HG03442 (cell line): ENCODE results near the gene STK17A.
A peak's percentile ranks its signal among the peaks of the same experiment; 100 is the strongest.

Experiments
- ATAC-seq: cut with Tn5 transposase; IDR thresholded peaks from one replicate; pipeline ENCODE4 v1.9.1; 2021; ENCODE audit warnings: mild to moderate bottlenecking, moderate library complexity; ENCODE audit not compliant: unreplicated experiment

STK17A gene

DNA sequence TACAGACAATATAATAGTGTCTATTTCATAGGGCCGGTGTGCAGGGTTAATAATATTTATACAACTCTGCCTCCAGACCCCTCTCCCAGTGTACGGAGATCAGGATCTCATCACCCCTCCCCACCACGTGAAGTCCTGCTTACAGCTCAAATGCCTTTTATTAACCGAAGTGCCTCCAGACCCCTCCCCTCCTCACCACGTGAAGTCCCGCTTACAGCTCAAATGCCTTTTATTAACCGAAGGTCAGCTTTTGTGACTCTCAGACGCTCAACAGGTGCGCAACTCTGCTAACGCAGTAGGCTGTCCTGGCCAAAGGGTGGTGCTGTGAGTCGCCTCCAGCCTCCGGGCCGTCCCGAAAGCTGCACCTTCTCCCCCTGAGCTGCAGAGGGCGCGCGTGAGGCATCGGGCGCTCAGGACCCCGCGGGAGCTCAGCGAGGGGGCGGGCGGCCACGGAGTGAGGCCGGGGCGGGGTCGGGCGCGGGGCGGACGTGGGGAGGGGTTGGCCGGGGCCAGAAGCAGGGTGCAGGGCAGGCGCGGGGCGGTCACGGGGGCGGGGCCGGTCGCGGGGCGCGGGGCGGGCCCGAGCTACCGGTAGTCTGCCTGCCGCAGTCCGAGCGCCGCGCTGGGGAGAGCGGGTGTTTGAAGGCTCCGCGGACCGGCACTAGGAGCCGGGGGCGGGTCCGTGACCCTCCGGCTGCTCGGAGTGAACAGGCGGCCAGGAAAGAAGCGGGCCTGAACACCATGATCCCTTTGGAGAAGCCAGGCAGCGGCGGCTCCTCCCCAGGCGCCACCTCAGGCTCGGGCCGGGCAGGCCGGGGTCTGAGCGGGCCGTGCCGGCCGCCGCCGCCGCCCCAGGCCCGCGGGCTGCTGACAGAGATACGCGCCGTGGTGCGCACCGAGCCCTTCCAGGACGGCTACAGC lies at the start of gene STK17A:
STK17A (plus strand) TSS at position 606 of the 921 bp plus-strand sequence; CDS start at position 742, 136 bp downstream.
- peak; percentile 66 for ATAC-seq

GRCh38 chr7:43533801-43534479 lies 49.0 kb upstream of the STK17A start:
- no peak for ATAC-seq

DNA sequence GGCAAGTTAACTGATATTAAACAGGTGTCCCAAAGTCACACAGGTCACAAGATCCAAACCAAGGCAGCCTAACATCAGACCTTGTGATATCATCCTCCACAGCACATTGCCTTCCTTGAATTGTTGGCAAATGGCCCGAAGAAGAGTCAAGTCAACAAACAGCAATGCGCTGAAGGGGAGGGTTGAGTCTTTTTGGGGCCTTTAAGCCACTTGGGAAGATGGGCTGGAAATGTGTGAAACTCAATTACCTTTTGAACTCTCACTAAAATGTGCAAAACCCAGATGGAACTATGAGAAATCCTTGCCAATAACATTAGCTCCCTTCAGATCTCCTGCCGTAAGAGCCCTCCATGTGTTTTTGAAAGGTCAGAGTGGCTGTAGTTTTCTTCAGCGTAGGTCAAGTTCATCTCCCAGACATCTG lies 47.9 kb upstream of the STK17A start:
- ATAC-seq = no peak

- ATAC-seq = no peak
Observed at GRCh38 chr7:43535810-43536585, 46.9 kb upstream of the STK17A start.

GRCh38 chr7:43536773-43537172 lies 46.1 kb upstream of the STK17A start:
- no peak for ATAC-seq

DNA sequence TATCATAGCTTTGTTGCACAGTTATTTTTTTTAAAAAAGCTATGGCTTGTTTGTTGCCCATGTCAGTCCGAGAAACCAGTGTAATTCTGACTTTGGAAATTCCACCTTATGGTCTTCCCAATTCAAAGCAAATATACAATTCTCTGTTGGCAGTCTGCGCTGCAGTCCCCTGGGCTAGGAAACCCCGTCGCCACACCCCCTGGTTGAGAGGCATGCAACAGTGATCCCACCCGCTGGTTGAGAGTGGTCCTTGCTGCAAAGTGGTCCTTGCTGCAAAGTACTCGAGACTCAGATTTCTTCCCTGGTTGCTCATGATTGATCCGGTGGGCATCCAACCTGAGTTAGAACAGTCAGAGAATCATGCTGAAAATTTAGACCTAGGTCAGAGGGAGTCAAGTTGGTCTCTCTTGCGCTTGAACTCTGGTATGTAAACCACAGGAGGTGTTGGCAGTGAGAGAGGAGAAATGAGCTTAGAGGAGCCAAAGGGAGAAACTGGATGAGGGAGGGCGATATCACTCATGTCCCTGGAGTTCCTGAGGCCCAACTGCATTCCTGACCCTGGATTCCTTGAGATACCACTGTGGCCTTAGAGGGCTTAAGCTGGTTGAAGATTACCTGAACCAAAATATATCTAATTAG lies 45.0 kb upstream of the STK17A start:
- ATAC-seq = no peak

DNA sequence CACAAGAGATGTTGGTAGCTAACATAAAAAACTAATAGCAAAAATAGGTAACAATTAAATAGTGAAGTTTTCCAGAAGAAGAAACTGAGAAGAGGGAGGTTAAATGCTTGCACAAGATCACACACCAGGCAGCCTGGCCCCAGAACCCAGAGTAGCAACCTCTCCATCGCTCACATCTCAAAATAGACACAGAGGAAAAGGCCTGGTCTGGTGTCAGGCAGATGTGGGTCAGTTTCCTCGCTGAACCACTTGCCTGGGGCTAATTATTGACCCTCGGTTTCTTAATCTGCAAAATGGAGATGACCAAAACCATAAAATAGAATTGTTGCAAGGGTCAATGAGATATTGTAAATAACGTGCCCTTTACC lies 44.5 kb upstream of the STK17A start:
- ATAC-seq = no peak

GRCh38 chr7:43540471-43540870 lies 42.4 kb upstream of the STK17A start:
- ATAC-seq = no peak

DNA sequence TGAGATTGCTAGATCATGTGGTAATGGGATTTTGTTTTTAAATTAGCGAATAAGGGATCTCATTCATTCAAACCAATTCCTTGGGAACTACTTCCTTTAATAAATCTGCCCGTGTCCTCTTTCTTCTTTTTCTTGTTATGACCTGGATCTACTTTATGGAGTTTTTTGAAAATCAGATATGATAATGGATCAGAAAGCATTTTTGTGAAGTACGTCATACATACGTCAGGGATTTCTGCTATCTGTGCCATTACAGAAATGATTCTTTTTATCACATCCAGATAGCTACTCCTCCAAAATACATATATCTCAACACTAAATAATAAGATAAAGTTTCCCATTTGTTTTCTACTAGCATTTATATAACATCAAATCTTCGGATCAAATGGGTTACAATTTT lies 40.2 kb upstream of the STK17A start:
- no peak for ATAC-seq

GRCh38 chr7:43546231-43546630 lies 36.7 kb upstream of the STK17A start:
- no peak for ATAC-seq

GRCh38 chr7:43550427-43550826 lies 32.5 kb upstream of the STK17A start:
- ATAC-seq = no peak

- no peak for ATAC-seq
Observed at GRCh38 chr7:43552122-43552521, 30.8 kb upstream of the STK17A start.

DNA sequence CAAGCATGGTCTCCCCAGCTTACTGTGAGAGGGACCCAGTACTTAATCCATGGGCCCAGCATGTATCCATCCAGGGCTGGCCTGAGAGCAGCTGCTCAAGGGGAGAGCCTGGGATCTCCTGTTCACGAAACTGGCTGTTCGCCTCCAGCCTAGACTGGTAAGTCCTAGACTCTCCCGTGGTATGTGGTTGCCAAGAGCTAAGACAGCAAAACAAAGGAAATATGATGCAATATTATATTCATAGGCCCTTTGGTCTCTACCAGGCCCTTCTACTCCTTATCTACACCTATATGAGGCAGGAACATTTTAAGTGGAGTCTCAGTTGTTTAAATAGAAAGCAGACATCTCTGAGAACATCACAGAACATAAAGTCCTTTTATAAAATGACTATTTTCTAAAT lies 28.9 kb upstream of the STK17A start:
- no peak for ATAC-seq

DNA sequence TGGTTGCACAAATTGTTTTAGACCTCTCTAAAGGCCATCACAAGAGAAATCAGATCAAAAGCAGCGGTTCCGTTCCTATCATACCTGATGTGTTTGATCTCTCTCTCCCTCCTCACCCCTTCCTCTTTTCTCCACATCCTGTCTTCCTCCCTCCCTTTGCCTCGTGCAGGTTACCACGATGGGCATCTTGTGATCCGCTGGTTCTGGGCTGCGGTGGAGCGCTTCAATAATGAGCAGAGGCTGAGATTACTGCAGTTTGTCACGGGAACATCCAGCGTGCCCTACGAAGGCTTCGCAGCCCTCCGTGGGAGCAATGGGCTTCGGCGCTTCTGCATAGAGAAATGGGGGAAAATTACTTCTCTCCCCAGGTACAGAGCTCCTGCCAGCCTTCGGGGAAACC lies 28.5 kb upstream of the STK17A start:
- ATAC-seq = no peak

DNA sequence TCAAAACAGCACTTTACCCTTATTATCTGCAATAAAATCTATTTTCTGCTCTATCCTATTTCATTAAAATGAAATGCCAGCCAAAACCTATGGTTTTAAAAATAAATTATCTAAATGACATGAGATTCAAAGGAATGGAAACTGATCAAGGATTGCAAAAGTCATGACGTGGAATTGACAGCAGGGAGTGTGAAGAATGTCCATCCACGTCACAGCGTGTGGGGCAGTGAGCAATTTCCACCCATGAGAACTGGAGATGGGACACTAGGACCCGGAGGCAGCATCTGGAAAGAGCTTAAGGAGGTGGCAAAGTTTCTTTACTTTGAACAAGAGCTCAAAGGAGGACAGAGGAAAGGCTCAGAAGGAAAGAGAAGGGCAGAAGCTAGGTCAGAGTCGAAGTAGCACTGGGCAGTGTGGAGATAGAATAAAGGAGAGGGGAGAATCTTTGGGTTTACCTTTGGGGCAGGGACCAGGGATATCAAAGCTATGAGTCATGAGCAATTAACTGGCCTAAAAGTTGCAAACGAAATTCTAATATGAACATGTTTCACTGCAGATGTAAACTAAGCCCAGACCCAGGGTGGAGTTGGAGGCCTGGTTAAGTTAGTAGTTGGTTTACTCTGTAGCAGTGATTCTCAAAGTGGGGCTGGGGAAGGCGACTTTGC lies 24.9 kb upstream of the STK17A start:
- no peak for ATAC-seq

DNA sequence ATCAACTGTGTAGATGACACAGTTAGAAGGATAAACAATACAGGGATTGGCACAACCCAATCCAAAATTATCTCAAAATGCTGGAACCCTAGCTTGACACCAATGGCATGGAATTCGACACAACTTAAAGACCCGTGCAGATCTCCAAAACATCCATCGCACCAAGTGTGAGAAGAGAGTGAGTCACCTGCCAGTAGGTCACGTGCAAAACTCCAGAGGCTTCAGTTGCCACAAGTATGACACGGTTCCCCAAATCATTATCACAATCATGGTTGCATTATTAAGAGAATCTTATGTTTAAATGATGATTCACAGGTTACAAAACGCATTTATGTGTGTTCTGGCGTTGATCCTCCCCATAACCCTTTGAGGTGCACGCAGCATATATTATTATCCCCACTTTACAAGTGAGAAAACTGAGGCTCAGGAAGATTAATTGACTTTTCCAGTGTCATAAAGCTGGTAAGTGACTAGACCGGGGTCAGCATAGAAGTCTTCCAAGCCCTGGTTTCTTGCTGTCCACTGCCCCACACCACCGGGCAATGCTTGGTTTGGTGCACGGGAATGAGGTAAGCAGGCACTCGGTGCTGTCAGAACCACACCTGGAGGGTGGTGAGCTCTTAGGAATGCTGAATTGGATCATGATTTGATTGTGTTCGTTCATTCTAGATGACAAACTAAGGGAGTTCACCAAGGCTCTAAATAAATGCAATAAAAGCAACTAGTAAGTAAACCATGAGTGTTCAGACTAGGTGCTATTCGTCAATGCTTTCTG lies 23.6 kb upstream of the STK17A start:
- no peak for ATAC-seq

GRCh38 chr7:43559946-43560335 lies 23.0 kb upstream of the STK17A start:
- no peak for ATAC-seq

DNA sequence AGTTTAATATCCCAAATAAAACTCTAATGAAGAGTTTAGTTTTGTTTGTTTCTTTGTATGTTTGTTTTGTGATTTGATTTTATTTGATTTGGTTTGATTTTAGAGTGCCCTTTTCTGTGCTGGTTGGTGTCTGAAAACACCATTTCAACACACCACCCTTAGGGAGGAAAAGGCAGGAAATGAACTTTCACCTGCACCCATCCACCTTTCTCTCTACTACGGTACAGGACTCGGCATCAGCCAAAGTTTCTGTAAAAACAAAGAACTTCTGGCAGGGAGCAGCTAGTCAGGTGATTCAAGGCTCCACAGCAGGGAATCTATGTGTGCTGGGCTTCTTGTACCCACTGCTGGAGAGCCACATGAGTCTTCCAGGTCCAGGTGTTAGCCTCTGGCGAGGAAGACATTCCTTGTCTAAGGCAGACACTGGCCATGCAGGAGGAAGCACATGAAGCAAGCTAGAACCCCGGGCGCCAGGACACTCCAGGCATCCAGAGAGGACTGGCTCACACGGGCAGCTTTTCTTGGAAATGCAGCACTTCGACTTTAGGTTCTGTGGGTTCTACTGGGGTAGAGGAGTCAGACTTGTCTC lies 22.1 kb upstream of the STK17A start:
- no peak for ATAC-seq

DNA sequence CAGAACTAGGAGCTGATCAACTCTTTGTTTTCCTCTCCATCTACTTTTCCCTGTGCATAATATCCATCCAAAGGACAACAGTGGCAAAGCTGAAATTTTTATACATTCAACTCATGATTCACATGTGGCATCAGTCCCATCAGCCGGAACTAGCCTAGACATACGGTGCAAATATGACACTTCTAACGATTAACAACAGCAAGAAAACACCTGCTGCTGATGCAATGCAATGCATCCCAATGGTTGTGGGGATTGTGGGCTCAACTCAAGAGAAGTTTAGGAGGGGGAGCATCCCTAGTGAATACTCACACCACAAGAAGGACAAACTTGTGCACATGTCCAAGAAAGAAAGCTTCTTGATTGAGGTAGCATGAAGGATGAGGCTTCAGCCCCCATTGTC lies 20.5 kb upstream of the STK17A start:
- ATAC-seq = no peak
